GM12872 (cell line): ENCODE data around the gene TALDO1.

Experiments used
- CTCF ChIP-seq: IDR thresholded peaks from 3 replicates; pipeline ENCODE4 v1.5.1; 2011; ENCODE audit warnings: low read depth, mild to moderate bottlenecking, low read length, moderate library complexity; ENCODE audit not compliant: insufficient read depth

The TALDO1 gene

GRCh38 chr11:724049-724777 lies 23.1 kb upstream of the TALDO1 start:
- no peak for TF ChIP-seq CTCF

GRCh38 chr11:724778-725386 lies 22.4 kb upstream of the TALDO1 start:
- TF ChIP-seq CTCF, result no peak

- no peak for TF ChIP-seq CTCF
Observed at GRCh38 chr11:725624-726202, 21.6 kb upstream of the TALDO1 start.

- TF ChIP-seq CTCF, result no peak
Observed at GRCh38 chr11:726278-727220, 20.7 kb upstream of the TALDO1 start.

GRCh38 chr11:727281-727701 lies 20.0 kb upstream of the TALDO1 start:
- TF ChIP-seq CTCF, result no peak

- TF ChIP-seq CTCF, result peak; percentile 99
Observed at GRCh38 chr11:727859-728748, 19.2 kb upstream of the TALDO1 start.
